ENCODE results near the gene ANXA7.

Gene ANXA7

GRCh38 chr10:73388228-73388627 is 25.6 kb downstream of the ANXA7 start:
- ATAC-seq (ENCODE audit: low read depth) (no peak), DNase-seq (ENCODE audit: low spot score) (no peak)
- peaks cover 88% of the 10 kb centered on the region for H3K36me3 ChIP-seq (ENCODE audit: low read depth)
- TF ChIP-seq, protein P1, sequence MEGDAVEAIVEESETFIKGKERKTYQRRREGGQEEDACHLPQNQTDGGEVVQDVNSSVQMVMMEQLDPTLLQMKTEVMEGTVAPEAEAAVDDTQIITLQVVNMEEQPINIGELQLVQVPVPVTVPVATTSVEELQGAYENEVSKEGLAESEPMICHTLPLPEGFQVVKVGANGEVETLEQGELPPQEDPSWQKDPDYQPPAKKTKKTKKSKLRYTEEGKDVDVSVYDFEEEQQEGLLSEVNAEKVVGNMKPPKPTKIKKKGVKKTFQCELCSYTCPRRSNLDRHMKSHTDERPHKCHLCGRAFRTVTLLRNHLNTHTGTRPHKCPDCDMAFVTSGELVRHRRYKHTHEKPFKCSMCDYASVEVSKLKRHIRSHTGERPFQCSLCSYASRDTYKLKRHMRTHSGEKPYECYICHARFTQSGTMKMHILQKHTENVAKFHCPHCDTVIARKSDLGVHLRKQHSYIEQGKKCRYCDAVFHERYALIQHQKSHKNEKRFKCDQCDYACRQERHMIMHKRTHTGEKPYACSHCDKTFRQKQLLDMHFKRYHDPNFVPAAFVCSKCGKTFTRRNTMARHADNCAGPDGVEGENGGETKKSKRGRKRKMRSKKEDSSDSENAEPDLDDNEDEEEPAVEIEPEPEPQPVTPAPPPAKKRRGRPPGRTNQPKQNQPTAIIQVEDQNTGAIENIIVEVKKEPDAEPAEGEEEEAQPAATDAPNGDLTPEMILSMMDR (IDR thresholded peaks at IDR 0.05; ENCODE audit: poor library complexity, severe bottlenecking): no peak
- H3K4me1 ChIP-seq (ENCODE audit: insufficient read depth, poor library complexity, severe bottlenecking): no peaks in the 10 kb centered on the region
- no peak overlapping the region for H3K4me3 ChIP-seq (ENCODE audit: severe bottlenecking)
- H3K27ac ChIP-seq (ENCODE audit: poor library complexity, severe bottlenecking): no peak overlapping the region
- H3K27me3 ChIP-seq (ENCODE audit: insufficient read depth, poor library complexity, severe bottlenecking): no peaks in the 10 kb centered on the region
- peaks cover 2% of the 10 kb centered on the region for H3K9me3 ChIP-seq (ENCODE audit: severe bottlenecking)

GRCh38 chr10:73386583-73386982 is 27.3 kb downstream of the ANXA7 start:
- H3K36me3 ChIP-seq (ENCODE audit: low read depth): peaks cover 91% of the 10 kb centered on the region
- DNase-seq (ENCODE audit: low spot score) (no peak), ATAC-seq (ENCODE audit: low read depth) (no peak)
- H3K27ac ChIP-seq (ENCODE audit: poor library complexity, severe bottlenecking): no peak overlapping the region
- H3K9me3 ChIP-seq (ENCODE audit: severe bottlenecking): peaks cover 2% of the 10 kb centered on the region
- TF ChIP-seq, protein P1 (IDR thresholded peaks at IDR 0.05; ENCODE audit: poor library complexity, severe bottlenecking): no peak
- no peaks in the 10 kb centered on the region for H3K27me3 ChIP-seq (ENCODE audit: insufficient read depth, poor library complexity, severe bottlenecking)
- no peaks in the 10 kb centered on the region for H3K4me1 ChIP-seq (ENCODE audit: insufficient read depth, poor library complexity, severe bottlenecking)
- H3K4me3 ChIP-seq (ENCODE audit: severe bottlenecking): no peak overlapping the region

GRCh38 chr10:73379064-73379748 is 34.7 kb downstream of the ANXA7 start:
- Histone ChIP-seq H3K27me3 (ENCODE audit: insufficient read depth, poor library complexity, severe bottlenecking) (no peaks in the 10 kb centered on the region), H3K36me3 (ENCODE audit: low read depth) (peaks cover 91% of the 10 kb centered on the region), H3K9me3 (ENCODE audit: severe bottlenecking) (no peaks in the 10 kb centered on the region), H3K4me1 (ENCODE audit: insufficient read depth, poor library complexity, severe bottlenecking) (no peaks in the 10 kb centered on the region), H3K27ac (ENCODE audit: poor library complexity, severe bottlenecking) (no peak overlapping the region), H3K4me3 (ENCODE audit: severe bottlenecking) (no peak overlapping the region)
- no peak for ATAC-seq (ENCODE audit: low read depth)
- TF ChIP-seq, protein P1 (IDR thresholded peaks at IDR 0.05; ENCODE audit: poor library complexity, severe bottlenecking): no peak
- no peak for DNase-seq (ENCODE audit: low spot score)

DNA sequence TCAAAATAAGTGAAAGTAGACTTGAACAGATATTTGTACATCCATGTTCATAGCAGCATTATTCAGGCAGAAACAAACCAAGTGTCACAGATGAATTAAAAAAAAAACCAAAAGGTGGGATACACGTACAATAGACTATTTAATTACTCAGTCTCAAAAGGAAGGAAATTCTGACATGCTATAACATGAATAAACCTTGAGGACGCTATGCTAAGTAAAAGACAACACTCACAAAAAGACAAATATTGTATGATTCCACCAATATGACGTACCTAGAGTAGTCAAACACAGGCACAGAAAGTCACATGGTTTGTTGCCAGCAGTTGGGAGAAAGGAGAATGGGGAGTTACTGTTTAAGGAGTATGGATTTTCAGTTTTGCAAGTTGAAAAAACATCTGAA is 37.2 kb downstream of the ANXA7 start:
- Histone ChIP-seq H3K36me3 (ENCODE audit: low read depth) (peaks cover 84% of the 10 kb centered on the region), H3K4me1 (ENCODE audit: insufficient read depth, poor library complexity, severe bottlenecking) (no peaks in the 10 kb centered on the region), H3K27me3 (ENCODE audit: insufficient read depth, poor library complexity, severe bottlenecking) (no peaks in the 10 kb centered on the region), H3K27ac (ENCODE audit: poor library complexity, severe bottlenecking) (no peak overlapping the region), H3K9me3 (ENCODE audit: severe bottlenecking) (no peaks in the 10 kb centered on the region), H3K4me3 (ENCODE audit: severe bottlenecking) (no peak overlapping the region)
- ATAC-seq (ENCODE audit: low read depth) (no peak), DNase-seq (ENCODE audit: low spot score) (no peak)
- TF ChIP-seq, protein P1 (IDR thresholded peaks at IDR 0.05; ENCODE audit: poor library complexity, severe bottlenecking): no peak

GRCh38 chr10:73368238-73368637 is 45.6 kb downstream of the ANXA7 start:
- Histone ChIP-seq H3K36me3 (ENCODE audit: low read depth) (peaks cover 37% of the 10 kb centered on the region), H3K27ac (ENCODE audit: poor library complexity, severe bottlenecking) (no peak overlapping the region), H3K9me3 (ENCODE audit: severe bottlenecking) (no peaks in the 10 kb centered on the region), H3K27me3 (ENCODE audit: insufficient read depth, poor library complexity, severe bottlenecking) (no peaks in the 10 kb centered on the region), H3K4me3 (ENCODE audit: severe bottlenecking) (no peak overlapping the region), H3K4me1 (ENCODE audit: insufficient read depth, poor library complexity, severe bottlenecking) (no peaks in the 10 kb centered on the region)
- ATAC-seq (ENCODE audit: low read depth) (no peak), DNase-seq (ENCODE audit: low spot score) (no peak)
- TF ChIP-seq, protein P1 (IDR thresholded peaks at IDR 0.05; ENCODE audit: poor library complexity, severe bottlenecking): no peak
